Measurements from ENCODE around the gene RSBN1. TPM values are rescaled to one million over a fixed set of nuclear protein-coding genes. Genes with fewer than 3 reads are reported as not detected.

Gene RSBN1
- total RNA-seq, 4 donors from 2014 or later = 13.3 to 24.6 (median 17.5) TPM

GRCh38 chr1:113783254-113784103, 28.8 kb downstream of the RSBN1 start:
- no peak for TF ChIP-seq CTCF (IDR thresholded peaks at IDR 0.05)
- ATAC-seq (ENCODE audit: low FRiP score) (no peak), DNase-seq (ENCODE audit: low spot score) (no peak)

GRCh38 chr1:113782406-113782805, 29.9 kb downstream of the RSBN1 start:
- no peak for ATAC-seq (ENCODE audit: low FRiP score)
- no peak for DNase-seq (ENCODE audit: low spot score)
- TF ChIP-seq CTCF (IDR thresholded peaks at IDR 0.05) = no peak

GRCh38 chr1:113780374-113781146, 31.7 kb downstream of the RSBN1 start:
- ATAC-seq (ENCODE audit: low FRiP score) (no peak), DNase-seq (ENCODE audit: low spot score) (no peak)
- no peak for TF ChIP-seq CTCF (IDR thresholded peaks at IDR 0.05)

- ATAC-seq (ENCODE audit: low FRiP score) (no peak), DNase-seq (ENCODE audit: low spot score) (no peak)
- no peak for TF ChIP-seq CTCF (IDR thresholded peaks at IDR 0.05)
These were observed 32.7 kb downstream of the RSBN1 start for GRCh38 chr1:113779542-113779941.

GRCh38 chr1:113777561-113777960, 34.7 kb downstream of the RSBN1 start:
- DNase-seq (ENCODE audit: low spot score) (no peak), ATAC-seq (ENCODE audit: low FRiP score) (no peak)
- TF ChIP-seq CTCF (IDR thresholded peaks at IDR 0.05) = no peak

- DNase-seq (ENCODE audit: low spot score) (no peak), ATAC-seq (ENCODE audit: low FRiP score) (no peak)
- TF ChIP-seq CTCF (IDR thresholded peaks at IDR 0.05) = no peak
These were observed 42.2 kb downstream of the RSBN1 start for GRCh38 chr1:113770031-113770430.
